Fibroblast of the aortic adventitia (primary cell): ENCODE results near the gene ASIP. TPM values are rescaled to one million over a fixed set of nuclear protein-coding genes. Genes with fewer than 3 reads are reported as not detected.
A peak's percentile ranks its signal among the peaks of the same experiment; 100 is the strongest.

ENCODE experiments used
- DNase-seq: peaks from one replicate; pipeline ENCODE4 v3.0.0-alpha.2; 2010; ENCODE audit warnings: low read depth
- H3K4me3 ChIP-seq: 2 replicates; pipeline ENCODE4 v1.5.1; 2011; ENCODE audit warnings: low read depth, mild to moderate bottlenecking, control low read depth, low read length, moderate library complexity
- total RNA-seq: library from RNA; depleted of rRNA; stranded (reverse); fragments of >200 nt; gene quantifications from 2 replicates; pipeline ENCODE4 v1.2.3, GENCODE V29; 2012; ENCODE audit warnings: low replicate concordance
- TF ChIP-seq, protein P1 (sequence below): IDR thresholded peaks from 2 replicates; pipeline ENCODE4 v1.5.1; 2011; ENCODE audit warnings: mild to moderate bottlenecking, low read length, control low read depth, inconsistent platforms; ENCODE audit not compliant: insufficient read depth

Gene ASIP
- total RNA-seq, 1 donor = not detected

DNA sequence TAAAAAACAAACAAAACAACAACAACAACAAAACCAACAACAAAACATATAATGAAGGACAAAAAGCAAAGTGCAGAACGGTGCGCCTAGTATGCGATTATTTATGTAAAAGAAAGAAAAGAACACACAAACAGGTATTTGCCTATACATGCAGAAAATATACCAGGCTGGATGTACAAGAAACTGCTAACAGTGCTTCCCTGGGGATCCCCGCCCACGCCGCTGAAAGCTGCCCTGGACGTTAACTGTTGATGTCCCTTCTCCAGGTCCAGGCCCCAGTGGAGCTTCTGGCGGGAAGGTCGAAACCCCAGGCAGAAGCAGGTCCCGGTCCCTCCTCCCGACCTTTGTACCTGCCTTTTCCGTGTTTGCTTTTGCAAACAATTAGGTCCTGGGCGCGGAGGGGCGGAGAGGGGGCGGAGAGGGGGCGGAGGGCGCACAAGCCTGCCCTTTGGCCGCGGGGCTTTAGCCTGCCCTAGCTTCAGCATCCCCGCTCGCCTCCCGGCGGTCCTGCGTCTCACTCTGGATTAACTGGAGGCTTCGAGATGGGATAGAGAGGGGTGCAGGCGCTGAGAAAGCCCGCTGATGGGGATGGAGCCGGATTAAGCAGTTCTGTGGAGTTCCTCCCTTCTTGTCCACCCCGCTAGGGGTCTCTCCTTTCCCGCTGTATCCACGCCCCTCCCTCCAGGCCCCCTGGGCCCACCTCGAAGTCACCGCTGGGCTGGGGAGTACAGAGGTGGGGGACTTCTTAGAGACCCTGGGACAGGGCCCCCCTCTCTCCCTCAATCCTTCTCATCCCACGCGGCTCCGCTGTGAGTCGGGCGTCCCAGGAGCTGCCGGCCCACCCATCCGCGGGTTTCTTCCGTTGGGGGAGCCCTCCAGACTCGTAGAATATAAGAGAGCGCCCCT lies 70.1 kb downstream of the ASIP start:
- H3K4me3 ChIP-seq = no peak overlapping the region
- no peak for DNase-seq

DNA sequence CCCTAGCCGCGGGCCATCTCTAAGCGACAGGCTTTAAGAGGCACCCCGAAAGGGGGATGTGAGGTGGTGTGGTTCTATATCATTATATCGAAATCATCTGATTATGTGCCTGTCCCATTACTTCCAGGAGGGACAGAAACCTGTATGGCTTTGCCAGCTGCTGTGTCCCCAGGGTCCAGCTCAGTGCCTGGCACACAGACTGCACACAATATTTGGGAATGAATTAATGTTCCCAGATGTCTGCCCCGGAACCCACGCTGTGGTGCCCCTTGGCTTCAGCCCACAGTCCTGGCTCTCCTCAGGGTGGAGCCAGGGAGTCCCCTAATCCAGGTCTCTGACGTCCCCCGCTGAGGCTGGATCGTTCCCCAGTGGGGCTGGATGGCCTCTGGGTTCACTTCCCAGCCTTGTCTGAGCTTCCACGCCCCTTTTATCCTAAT lies 70.8 kb downstream of the ASIP start:
- no peak overlapping the region for H3K4me3 ChIP-seq
- DNase-seq = no peak
- TF ChIP-seq, protein P1, sequence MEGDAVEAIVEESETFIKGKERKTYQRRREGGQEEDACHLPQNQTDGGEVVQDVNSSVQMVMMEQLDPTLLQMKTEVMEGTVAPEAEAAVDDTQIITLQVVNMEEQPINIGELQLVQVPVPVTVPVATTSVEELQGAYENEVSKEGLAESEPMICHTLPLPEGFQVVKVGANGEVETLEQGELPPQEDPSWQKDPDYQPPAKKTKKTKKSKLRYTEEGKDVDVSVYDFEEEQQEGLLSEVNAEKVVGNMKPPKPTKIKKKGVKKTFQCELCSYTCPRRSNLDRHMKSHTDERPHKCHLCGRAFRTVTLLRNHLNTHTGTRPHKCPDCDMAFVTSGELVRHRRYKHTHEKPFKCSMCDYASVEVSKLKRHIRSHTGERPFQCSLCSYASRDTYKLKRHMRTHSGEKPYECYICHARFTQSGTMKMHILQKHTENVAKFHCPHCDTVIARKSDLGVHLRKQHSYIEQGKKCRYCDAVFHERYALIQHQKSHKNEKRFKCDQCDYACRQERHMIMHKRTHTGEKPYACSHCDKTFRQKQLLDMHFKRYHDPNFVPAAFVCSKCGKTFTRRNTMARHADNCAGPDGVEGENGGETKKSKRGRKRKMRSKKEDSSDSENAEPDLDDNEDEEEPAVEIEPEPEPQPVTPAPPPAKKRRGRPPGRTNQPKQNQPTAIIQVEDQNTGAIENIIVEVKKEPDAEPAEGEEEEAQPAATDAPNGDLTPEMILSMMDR = no peak

More for the DNA sequence above, 70.1 kb downstream of the ASIP start:
- TF ChIP-seq, protein P1 = peak; percentile 42

DNA sequence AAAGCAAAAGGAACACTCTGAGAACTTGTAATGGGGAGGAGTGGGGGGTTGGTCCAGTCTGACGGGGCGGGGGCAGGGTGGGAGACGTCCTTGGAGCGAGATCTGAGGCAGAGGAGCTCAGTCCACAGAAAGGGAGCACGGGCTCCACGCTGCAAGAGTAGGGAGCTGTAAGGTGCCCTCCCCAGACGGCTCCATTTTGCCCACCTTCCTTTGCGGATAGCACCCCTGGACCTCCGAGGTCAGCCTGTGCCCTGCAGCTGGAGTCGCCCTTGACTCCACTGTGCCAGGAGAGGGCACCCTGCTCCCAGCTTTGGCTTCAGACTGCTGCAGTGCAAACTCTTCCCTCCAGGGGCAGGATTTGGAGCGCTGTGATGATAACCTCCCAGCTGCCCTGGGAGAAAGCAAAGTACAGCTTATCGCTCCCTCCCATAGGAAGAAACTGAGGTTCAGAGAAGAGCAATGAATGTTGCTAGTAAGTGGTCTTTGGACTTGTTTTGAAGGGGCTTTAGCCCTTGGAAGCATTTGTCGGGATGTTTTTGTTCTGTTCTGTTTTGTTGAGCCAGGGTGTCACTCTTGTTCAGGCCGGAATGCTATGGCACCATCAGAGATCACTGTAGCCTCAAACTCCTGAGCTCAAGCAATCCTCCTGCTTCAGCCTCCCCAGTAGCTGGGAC lies 71.5 kb downstream of the ASIP start:
- H3K4me3 ChIP-seq = peak overlapping the region; percentile 52
- TF ChIP-seq, protein P1 = peak; percentile 100
- peak; percentile 86 for DNase-seq

DNA sequence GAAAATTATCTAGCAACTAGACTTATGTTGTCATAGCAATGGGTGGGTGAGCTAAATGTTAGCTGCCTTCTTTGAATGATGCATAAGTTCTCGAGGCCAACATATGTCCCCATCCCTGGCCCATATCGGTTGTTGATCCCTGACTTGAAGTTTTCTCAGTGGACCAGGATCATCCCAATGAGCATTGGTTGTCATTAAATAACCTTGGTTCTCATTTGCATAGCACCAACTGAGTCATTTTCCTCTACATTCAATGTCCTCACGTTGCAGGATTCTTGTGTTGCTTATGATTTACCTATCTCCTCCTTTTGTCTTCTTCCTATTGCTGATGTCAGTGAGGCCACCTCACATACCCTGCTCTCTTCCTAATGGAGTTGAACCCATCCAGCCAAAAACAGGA lies 74.0 kb downstream of the ASIP start:
- TF ChIP-seq, protein P1 = no peak
- H3K4me3 ChIP-seq = no peak overlapping the region
- DNase-seq = no peak

DNA sequence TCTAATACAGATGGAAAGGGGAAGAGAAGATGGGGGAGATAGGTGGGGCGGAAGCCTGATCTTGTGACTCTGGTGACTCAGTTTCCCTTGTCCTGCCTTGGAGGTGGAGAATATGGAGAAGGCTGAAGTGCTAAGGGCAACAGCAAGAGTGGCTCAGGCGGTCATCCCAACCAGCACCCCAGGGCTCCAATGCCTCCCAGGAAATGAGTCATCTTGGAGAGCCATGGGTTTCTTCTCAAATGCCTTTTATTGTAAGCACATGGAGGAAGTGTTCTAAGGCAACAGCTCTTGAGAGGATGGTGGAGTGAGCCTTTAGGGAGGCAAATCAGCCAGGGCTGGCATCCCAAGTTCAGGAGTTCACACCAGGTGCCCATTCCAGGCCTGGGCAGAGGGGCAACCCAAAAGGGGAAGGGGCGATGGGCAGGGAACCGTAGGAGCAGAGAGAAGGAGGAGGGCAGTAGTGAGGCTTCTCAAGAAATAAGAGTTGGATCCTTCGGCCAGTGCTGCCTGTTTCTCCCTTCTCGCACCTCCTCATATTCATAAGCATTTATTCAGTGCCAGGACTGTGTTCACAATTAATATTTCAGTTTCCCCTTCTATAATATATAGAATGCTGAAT lies 75.1 kb downstream of the ASIP start:
- no peak overlapping the region for H3K4me3 ChIP-seq
- TF ChIP-seq, protein P1 = no peak
- peak; percentile 36 for DNase-seq

Other genes starting within 250 kb of the ASIP start
- gene RALY, start 247.5 kb upstream of the ASIP start, total RNA-seq = 36.5 and 67.4 TPM in 2 replicates
- 148 and 223 TPM in 2 replicates for gene EIF2S2, start 129.2 kb upstream of the ASIP start, total RNA-seq
- gene AHCY, start 61.9 kb downstream of the ASIP start, total RNA-seq = 29.3 and 88.3 TPM in 2 replicates
- 37.5 and 70.7 TPM in 2 replicates for gene ITCH, start 121.8 kb downstream of the ASIP start, total RNA-seq